ENCODE measurements around the gene NTRK3. TPM values are rescaled to one million over a fixed set of nuclear protein-coding genes. Genes with fewer than 3 reads are reported as not detected.

The NTRK3 gene
- total RNA-seq, 1 experiment from 2014 or later: 2.3 TPM

- DNase-seq: no peak
- no peaks in the 10 kb centered on the region for H3K27me3 ChIP-seq (ENCODE audit: control insufficient read depth, insufficient read depth, low read length)
- no peak overlapping the region for H3K4me3 ChIP-seq (ENCODE audit: insufficient read depth, low read depth, low read length)
- no peaks in the 10 kb centered on the region for H3K36me3 ChIP-seq (replicated peaks; ENCODE audit: control insufficient read depth, insufficient read depth, low read length)
Measured at GRCh38 chr15:88121968-88122530, 134.5 kb downstream of the NTRK3 start.

DNA sequence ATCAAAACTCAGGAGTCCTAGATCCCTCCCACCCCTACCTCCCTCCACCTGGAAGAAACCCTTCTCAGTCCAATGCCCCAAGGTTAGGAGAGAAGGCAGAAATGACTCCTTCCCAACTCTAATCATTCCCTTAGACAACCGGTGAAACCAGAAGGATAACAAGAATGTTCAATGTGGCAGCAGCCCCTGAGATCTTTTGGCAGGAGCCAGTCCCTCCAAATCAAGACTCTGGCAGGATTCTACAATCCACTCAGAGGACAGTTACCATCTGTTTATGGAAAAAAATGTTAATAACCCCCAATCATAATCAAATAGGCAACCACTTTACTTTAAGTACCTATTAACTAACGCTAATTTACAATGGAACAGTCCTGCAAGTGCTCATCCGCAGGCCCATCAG is 136.5 kb downstream of the NTRK3 start:
- Histone ChIP-seq H3K4me3 (ENCODE audit: insufficient read depth, low read depth, low read length) (no peak overlapping the region), H3K36me3 (replicated peaks; ENCODE audit: control insufficient read depth, insufficient read depth, low read length) (no peaks in the 10 kb centered on the region), H3K27me3 (ENCODE audit: control insufficient read depth, insufficient read depth, low read length) (no peaks in the 10 kb centered on the region)
- DNase-seq: no peak

GRCh38 chr15:88118741-88119140 is 137.8 kb downstream of the NTRK3 start:
- Histone ChIP-seq H3K36me3 (replicated peaks; ENCODE audit: control insufficient read depth, insufficient read depth, low read length) (no peaks in the 10 kb centered on the region), H3K27me3 (ENCODE audit: control insufficient read depth, insufficient read depth, low read length) (no peaks in the 10 kb centered on the region), H3K4me3 (ENCODE audit: insufficient read depth, low read depth, low read length) (no peak overlapping the region)
- no peak for DNase-seq

- no peak for DNase-seq
- Histone ChIP-seq H3K27me3 (ENCODE audit: control insufficient read depth, insufficient read depth, low read length) (no peaks in the 10 kb centered on the region), H3K36me3 (replicated peaks; ENCODE audit: control insufficient read depth, insufficient read depth, low read length) (no peaks in the 10 kb centered on the region), H3K4me3 (ENCODE audit: insufficient read depth, low read depth, low read length) (no peak overlapping the region)
Measured at GRCh38 chr15:88118035-88118434, 138.5 kb downstream of the NTRK3 start.

- Histone ChIP-seq H3K4me3 (ENCODE audit: insufficient read depth, low read depth, low read length) (no peak overlapping the region), H3K36me3 (replicated peaks; ENCODE audit: control insufficient read depth, insufficient read depth, low read length) (no peaks in the 10 kb centered on the region), H3K27me3 (ENCODE audit: control insufficient read depth, insufficient read depth, low read length) (no peaks in the 10 kb centered on the region)
- no peak for DNase-seq
Measured at GRCh38 chr15:88115486-88116152, 140.9 kb downstream of the NTRK3 start.

- DNase-seq: no peak
- no peaks in the 10 kb centered on the region for H3K36me3 ChIP-seq (replicated peaks; ENCODE audit: control insufficient read depth, insufficient read depth, low read length)
- no peak overlapping the region for H3K4me3 ChIP-seq (ENCODE audit: insufficient read depth, low read depth, low read length)
- no peaks in the 10 kb centered on the region for H3K27me3 ChIP-seq (ENCODE audit: control insufficient read depth, insufficient read depth, low read length)
Measured at GRCh38 chr15:88113613-88114308, 142.8 kb downstream of the NTRK3 start.

GRCh38 chr15:88108991-88109390 is 147.5 kb downstream of the NTRK3 start:
- Histone ChIP-seq H3K4me3 (ENCODE audit: insufficient read depth, low read depth, low read length) (no peak overlapping the region), H3K27me3 (ENCODE audit: control insufficient read depth, insufficient read depth, low read length) (no peaks in the 10 kb centered on the region), H3K36me3 (replicated peaks; ENCODE audit: control insufficient read depth, insufficient read depth, low read length) (no peaks in the 10 kb centered on the region)
- no peak for DNase-seq

DNA sequence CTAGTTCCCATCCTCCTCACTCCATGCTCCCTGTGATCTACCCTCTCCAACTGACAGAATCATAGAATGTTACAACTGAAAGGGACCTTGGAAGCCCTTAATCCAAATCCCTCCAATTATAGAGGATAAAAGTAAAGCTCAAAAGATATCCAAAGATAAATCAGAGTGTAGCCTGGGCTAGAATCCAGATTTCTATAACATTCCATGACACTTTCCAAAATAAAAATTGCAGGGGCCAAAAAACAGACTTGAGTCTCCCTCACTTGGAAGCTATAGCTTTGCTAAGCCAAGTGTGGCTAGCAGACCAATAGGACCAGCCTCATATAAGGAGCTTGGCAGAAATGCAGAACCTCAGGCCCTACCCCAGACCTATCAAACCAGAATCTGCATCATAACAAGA is 148.1 kb downstream of the NTRK3 start:
- no peak overlapping the region for H3K4me3 ChIP-seq (ENCODE audit: insufficient read depth, low read depth, low read length)
- no peaks in the 10 kb centered on the region for H3K27me3 ChIP-seq (ENCODE audit: control insufficient read depth, insufficient read depth, low read length)
- H3K36me3 ChIP-seq (replicated peaks; ENCODE audit: control insufficient read depth, insufficient read depth, low read length): no peaks in the 10 kb centered on the region
- DNase-seq: no peak

GRCh38 chr15:88106074-88106473 is 150.5 kb downstream of the NTRK3 start:
- Histone ChIP-seq H3K27me3 (ENCODE audit: control insufficient read depth, insufficient read depth, low read length) (no peaks in the 10 kb centered on the region), H3K4me3 (ENCODE audit: insufficient read depth, low read depth, low read length) (no peak overlapping the region), H3K36me3 (replicated peaks; ENCODE audit: control insufficient read depth, insufficient read depth, low read length) (no peaks in the 10 kb centered on the region)
- no peak for DNase-seq

- H3K36me3 ChIP-seq (replicated peaks; ENCODE audit: control insufficient read depth, insufficient read depth, low read length): no peaks in the 10 kb centered on the region
- H3K4me3 ChIP-seq (ENCODE audit: insufficient read depth, low read depth, low read length): no peak overlapping the region
- DNase-seq: no peak
- H3K27me3 ChIP-seq (ENCODE audit: control insufficient read depth, insufficient read depth, low read length): no peaks in the 10 kb centered on the region
Measured at GRCh38 chr15:88104357-88104756, 152.2 kb downstream of the NTRK3 start.

GRCh38 chr15:88100181-88100580 is 156.4 kb downstream of the NTRK3 start:
- no peak for DNase-seq
- Histone ChIP-seq H3K27me3 (ENCODE audit: control insufficient read depth, insufficient read depth, low read length) (no peaks in the 10 kb centered on the region), H3K4me3 (ENCODE audit: insufficient read depth, low read depth, low read length) (no peak overlapping the region), H3K36me3 (replicated peaks; ENCODE audit: control insufficient read depth, insufficient read depth, low read length) (no peaks in the 10 kb centered on the region)

DNA sequence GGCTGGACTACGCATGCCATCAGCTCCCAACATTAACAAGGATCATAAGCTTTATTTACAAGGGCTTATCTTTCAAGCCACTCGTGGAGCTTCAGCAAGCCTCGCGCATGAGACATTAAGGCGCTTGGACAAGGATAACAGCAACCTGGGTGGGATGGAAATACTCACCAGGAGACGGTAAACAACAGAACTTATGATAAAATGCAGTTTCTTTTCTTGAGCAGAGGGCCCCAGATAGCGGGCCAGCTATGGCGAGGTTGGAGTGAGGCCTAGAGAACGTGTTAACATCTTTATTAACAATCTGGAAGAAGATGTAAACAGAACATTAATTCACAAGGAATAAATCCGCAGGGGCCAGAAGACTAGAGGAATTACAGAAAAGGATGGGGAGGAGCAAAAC is 158.2 kb downstream of the NTRK3 start:
- no peak for DNase-seq
- Histone ChIP-seq H3K36me3 (replicated peaks; ENCODE audit: control insufficient read depth, insufficient read depth, low read length) (no peaks in the 10 kb centered on the region), H3K27me3 (ENCODE audit: control insufficient read depth, insufficient read depth, low read length) (no peaks in the 10 kb centered on the region), H3K4me3 (ENCODE audit: insufficient read depth, low read depth, low read length) (no peak overlapping the region)

- H3K36me3 ChIP-seq (replicated peaks; ENCODE audit: control insufficient read depth, insufficient read depth, low read length): no peaks in the 10 kb centered on the region
- no peaks in the 10 kb centered on the region for H3K27me3 ChIP-seq (ENCODE audit: control insufficient read depth, insufficient read depth, low read length)
- no peak for DNase-seq
- no peak overlapping the region for H3K4me3 ChIP-seq (ENCODE audit: insufficient read depth, low read depth, low read length)
Measured at GRCh38 chr15:88091444-88092016, 165.0 kb downstream of the NTRK3 start.

DNA sequence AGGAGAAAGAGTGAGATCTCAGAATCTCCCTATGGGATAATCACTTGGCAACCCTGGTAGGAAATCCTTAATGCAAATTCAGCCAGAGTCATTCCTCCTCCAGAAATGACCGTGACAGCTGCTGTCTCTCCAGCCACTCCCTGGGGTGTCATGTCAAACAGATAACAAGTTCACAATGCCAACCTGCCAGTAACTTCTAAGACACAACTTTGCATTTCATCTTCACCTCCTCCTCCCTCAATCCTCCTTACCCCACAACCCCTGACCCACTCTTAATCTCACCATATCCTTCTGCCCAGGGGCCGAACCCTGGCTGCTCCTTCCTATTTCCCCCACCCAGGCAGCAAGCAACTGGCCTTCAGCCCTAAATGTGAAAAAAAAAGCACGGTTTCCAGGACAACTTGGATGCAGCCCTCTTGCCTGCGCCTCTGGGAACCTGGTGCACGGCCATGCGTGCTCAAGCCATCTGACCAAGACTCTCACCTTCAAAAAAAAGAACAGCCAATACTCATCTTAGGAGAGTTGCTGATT is 166.0 kb downstream of the NTRK3 start:
- DNase-seq: no peak
- no peaks in the 10 kb centered on the region for H3K36me3 ChIP-seq (replicated peaks; ENCODE audit: control insufficient read depth, insufficient read depth, low read length)
- no peaks in the 10 kb centered on the region for H3K27me3 ChIP-seq (ENCODE audit: control insufficient read depth, insufficient read depth, low read length)
- H3K4me3 ChIP-seq (ENCODE audit: insufficient read depth, low read depth, low read length): no peak overlapping the region

- no peaks in the 10 kb centered on the region for H3K36me3 ChIP-seq (replicated peaks; ENCODE audit: control insufficient read depth, insufficient read depth, low read length)
- no peaks in the 10 kb centered on the region for H3K27me3 ChIP-seq (ENCODE audit: control insufficient read depth, insufficient read depth, low read length)
- DNase-seq: no peak
- no peak overlapping the region for H3K4me3 ChIP-seq (ENCODE audit: insufficient read depth, low read depth, low read length)
Measured at GRCh38 chr15:88089731-88090130, 166.8 kb downstream of the NTRK3 start.
